Erythroblast (primary cell): ENCODE data around the gene TANC2.

Source experiments
- GATA1 ChIP-seq: IDR thresholded peaks from 2 replicates; pipeline ENCODE4 v1.6.1; 2011; ENCODE audit warnings: low read depth, mild to moderate bottlenecking, control low read depth, low read length, moderate library complexity
- POLR2A ChIP-seq: IDR thresholded peaks from 2 replicates; pipeline ENCODE4 v1.6.1; 2011; ENCODE audit warnings: mild to moderate bottlenecking, low read length

- TF ChIP-seq POLR2A (no peak), GATA1 (no peak)
Observed at GRCh38 chr17:62971853-62972252, 5.8 kb downstream of the TANC2 start.
